ENCODE measurements around the gene ZNF787. TPM values are rescaled to one million over a fixed set of nuclear protein-coding genes. Genes with fewer than 3 reads are reported as not detected.
A peak's percentile ranks its signal among the peaks of the same experiment; 100 is the strongest.

ZNF787 gene
- total RNA-seq, 1 experiment from 2014 or later = 132 TPM

DNA sequence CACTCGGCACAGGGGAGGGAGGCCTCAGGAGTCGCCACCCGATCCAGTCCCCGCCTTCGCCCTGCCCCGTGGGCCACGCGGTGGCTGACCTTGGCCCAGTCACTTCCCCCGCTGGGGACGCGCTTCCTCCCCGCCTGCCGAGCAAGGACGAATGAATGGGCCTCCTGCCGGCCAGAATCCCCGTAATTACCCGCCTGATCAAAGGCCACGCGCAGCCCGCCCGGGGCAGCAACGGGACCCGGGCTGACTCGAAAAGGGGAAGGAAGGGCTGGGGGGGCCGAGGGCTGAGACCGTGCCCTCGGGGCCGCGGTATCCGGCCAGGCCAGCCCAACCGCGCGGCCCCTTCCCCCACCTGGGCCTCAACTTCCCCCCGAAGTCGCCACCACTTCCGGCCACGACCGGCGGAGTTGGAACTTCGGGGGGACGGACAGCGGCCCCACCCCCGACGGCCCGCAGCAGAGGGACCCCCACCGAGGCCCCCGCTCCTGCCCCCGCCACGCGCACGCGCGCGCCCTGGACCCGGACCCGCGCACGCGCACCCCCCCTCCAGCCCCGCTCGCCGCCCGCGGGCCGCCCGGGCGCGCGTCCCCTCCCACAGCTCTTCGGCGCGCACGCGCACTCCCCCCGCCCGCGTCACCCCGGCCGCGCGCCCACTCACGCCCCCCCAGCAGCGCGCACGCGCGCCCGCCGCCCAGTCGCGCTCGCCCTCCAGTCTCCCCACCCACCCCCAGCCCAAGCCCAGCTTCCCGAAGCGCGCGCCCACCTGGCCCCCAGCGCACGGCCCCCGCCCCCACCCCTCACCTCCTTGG, 520 bp downstream of the ZNF787 start:
- H3K27ac ChIP-seq (ENCODE audit: low read length) = peak overlapping the region; percentile 88
- in situ Hi-C loops (cut with HindIII; ENCODE audit: low pct_unique_long_range_greater_than_20kb, low sequenced_read_pairs) = no loop called here
- CTCF ChIA-PET = interaction anchor here (1.0 to 1.1 kb wide), 2 partner anchors 31 to 132 kb away, joined by 4 to 10 read pairs; no protein-coding TSS in a partner anchor
- DNase-seq (ENCODE audit: low read depth, low spot score) (no peak), ATAC-seq (peak; percentile 79)
- no TSS peak for BruUV-seq (replicated peaks)
- H3K9me3 ChIP-seq (ENCODE audit: control insufficient read depth, insufficient read depth, low read depth, low read length) = no peaks in the 10 kb centered on the region
- intact Hi-C loops (cut with micrococcal nuclease; ENCODE audit: unreplicated experiment) = no loop called here
- H3K4me1 ChIP-seq (ENCODE audit: control insufficient read depth, insufficient read depth, low read length) = peaks cover 43% of the 10 kb centered on the region
- H3K27me3 ChIP-seq (ENCODE audit: control insufficient read depth, insufficient read depth, low read length) = no peaks in the 10 kb centered on the region
- POLR2A ChIA-PET = interaction anchor here (0.6 to 0.8 kb wide), 3 partner anchors 8 to 19 kb away, joined by 3 to 7 read pairs (median 6); no protein-coding TSS in a partner anchor
- H3K4me3 ChIP-seq (ENCODE audit: low read depth in 2 of 2, low read length in 2 of 2) = peak overlapping the region; percentile 75 to 91
- no peaks in the 10 kb centered on the region for H3K36me3 ChIP-seq (ENCODE audit: control insufficient read depth, insufficient read depth, low read length)
- TF ChIP-seq TCF7L2 (IDR thresholded peaks at IDR 0.05; ENCODE audit: low read depth, low read length) (peak; percentile 93), POLR2AphosphoS5 (IDR thresholded peaks at IDR 0.05; ENCODE audit: low read depth, low read length) (peak; percentile 83), REST (IDR thresholded peaks at IDR 0.05; ENCODE audit: insufficient read depth in 1 of 2, low read depth in 2 of 2, low read length in 1 of 2) (0 out of 4 replicates have a peak, but pooled peaks of 1 of the 2 experiments have one; percentile 60), SIN3A (IDR thresholded peaks at IDR 0.05; ENCODE audit: borderline replicate concordance, insufficient read depth, low read depth, low read length) (peak; percentile 60; the same call in 1 of the 2 replicates), CTCF (IDR thresholded peaks at IDR 0.05) (no peak)

DNA sequence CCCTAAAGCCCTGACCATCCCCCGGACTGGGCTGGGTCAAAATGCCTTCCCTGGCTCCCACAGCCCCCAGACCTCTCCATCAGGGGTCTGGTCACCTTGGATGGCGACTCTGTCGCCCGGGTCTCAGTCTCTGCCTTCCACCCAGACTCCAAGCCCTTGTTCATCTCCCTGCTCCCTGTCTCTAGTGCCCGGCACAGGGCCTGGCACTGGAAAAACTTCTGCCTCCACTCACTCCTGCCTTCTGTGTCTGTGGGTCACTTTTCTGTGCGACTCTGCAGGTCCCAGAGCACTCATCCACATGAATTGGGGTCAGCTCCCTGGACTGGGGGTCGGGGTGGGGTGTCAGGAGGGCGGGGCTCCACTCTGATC, 1.1 kb downstream of the ZNF787 start:
- H3K27me3 ChIP-seq (ENCODE audit: control insufficient read depth, insufficient read depth, low read length) = no peaks in the 10 kb centered on the region
- DNase-seq (ENCODE audit: low read depth, low spot score) (no peak), ATAC-seq (peak; percentile 0)
- peak overlapping the region; percentile 88 for H3K27ac ChIP-seq (ENCODE audit: low read length)
- peaks cover 48% of the 10 kb centered on the region for H3K4me1 ChIP-seq (ENCODE audit: control insufficient read depth, insufficient read depth, low read length)
- no peaks in the 10 kb centered on the region for H3K9me3 ChIP-seq (ENCODE audit: control insufficient read depth, insufficient read depth, low read depth, low read length)
- intact Hi-C loops (cut with micrococcal nuclease; ENCODE audit: unreplicated experiment) = no loop called here
- TF ChIP-seq SIN3A (IDR thresholded peaks at IDR 0.05; ENCODE audit: borderline replicate concordance, insufficient read depth, low read depth, low read length) (no peak; the same call in 1 of the 2 replicates), REST (IDR thresholded peaks at IDR 0.05; ENCODE audit: insufficient read depth in 1 of 2, low read depth in 2 of 2, low read length in 1 of 2) (no peak), CTCF (IDR thresholded peaks at IDR 0.05) (no peak), POLR2AphosphoS5 (IDR thresholded peaks at IDR 0.05; ENCODE audit: low read depth, low read length) (no peak), TCF7L2 (IDR thresholded peaks at IDR 0.05; ENCODE audit: low read depth, low read length) (no peak)
- in situ Hi-C loops (cut with HindIII; ENCODE audit: low pct_unique_long_range_greater_than_20kb, low sequenced_read_pairs) = no loop called here
- BruUV-seq (replicated peaks) = no TSS peak
- no peaks in the 10 kb centered on the region for H3K36me3 ChIP-seq (ENCODE audit: control insufficient read depth, insufficient read depth, low read length)
- POLR2A ChIA-PET = interaction anchor here (0.6 kb wide), 2 partner anchors 12 to 20 kb away, joined by 6 to 7 read pairs; no protein-coding TSS in a partner anchor
- CTCF ChIA-PET = no interaction called here
- H3K4me3 ChIP-seq (ENCODE audit: low read depth in 2 of 2, low read length in 2 of 2) = peak overlapping the region; percentile 75 to 91

Data from Panc1 (cell line).